Fibroblast of gingiva (primary cell): ENCODE results near the gene SBNO2.
A peak's percentile ranks its signal among the peaks of the same experiment; 100 is the strongest.
"Not testable (repeated sequence)": the region's sequence is repeated elsewhere in the genome, so short reads cannot be mapped to it uniquely, and the experiment has no call there.

ENCODE experiments used
- DNase-seq: peaks from one replicate; pipeline ENCODE4 v3.0.0-alpha.2; 2011; ENCODE audit warnings: low read depth

SBNO2 gene

GRCh38 chr19:1134431-1134830 is 39.6 kb downstream of the SBNO2 start:
- DNase-seq, result no peak

GRCh38 chr19:1133471-1133929 is 40.6 kb downstream of the SBNO2 start:
- DNase-seq, result peak; percentile 24

DNA sequence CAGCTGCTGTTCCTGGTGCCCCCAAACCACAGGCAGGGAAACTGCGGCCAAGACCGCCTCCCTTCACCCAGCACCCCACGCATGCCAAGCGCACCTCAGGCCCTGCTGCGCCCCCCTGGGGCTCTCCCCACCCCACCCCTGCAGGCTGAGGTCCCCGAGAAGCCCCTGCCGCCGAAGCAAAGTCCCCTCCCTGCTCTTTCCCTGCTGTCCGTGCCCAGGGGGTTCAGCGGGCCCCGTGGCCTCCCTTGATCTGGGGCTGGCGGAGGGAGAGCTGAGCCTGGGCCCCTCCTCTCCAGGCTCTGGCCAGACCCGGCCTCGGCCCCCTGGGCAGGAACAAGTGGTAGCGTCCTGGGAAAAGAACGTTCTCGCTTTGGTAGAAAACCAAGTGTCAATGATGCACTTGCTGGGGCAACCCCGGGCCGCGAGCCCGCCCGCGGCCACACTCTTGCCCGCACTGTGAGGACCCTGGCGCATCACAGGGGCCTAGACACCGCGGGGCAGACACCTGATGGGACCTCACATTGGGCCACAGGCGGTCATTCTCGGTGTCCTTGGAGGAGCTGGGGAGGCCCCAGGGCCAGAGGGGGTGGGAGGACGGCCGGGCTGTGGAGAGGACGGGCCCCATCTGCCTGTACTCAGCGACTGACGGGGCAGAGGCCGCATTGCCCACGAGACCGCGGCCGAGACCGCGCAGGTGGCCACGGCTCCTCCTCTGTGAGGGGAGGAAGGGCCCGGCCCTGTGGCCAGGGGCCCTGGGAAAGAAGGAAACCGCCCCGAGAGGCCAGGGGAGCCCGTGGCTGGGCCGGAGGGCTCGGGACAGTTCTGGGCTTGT is 41.3 kb downstream of the SBNO2 start:
- peak; percentile 34 for DNase-seq

- DNase-seq, result peak; percentile 89
Observed at GRCh38 chr19:1131718-1132551, 42.1 kb downstream of the SBNO2 start.

- peak; percentile 14 for DNase-seq
Observed at GRCh38 chr19:1130771-1131717, 43.0 kb downstream of the SBNO2 start.

- no peak for DNase-seq
Observed at GRCh38 chr19:1129535-1129934, 44.5 kb downstream of the SBNO2 start.

DNA sequence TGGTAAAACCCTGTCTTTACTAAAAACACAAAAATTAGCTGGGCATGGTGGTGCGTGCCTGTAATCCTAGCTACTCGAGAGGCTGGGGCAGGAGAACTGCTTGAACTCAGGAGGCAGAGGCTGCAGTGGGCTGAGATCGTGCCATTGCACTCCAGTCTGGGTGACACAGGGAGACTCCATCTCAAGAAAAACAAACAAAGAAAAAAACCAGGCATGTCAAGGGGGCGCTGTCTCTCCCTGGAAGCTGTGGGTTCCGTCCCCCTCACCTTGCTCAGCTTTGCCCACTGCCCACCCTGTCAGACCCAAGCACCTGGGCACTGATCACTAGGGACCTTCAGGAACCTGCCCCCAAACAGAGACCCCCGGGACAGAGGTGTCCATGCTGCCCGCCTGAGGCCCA is 45.0 kb downstream of the SBNO2 start:
- DNase-seq, result not testable (repeated sequence)

- DNase-seq, result no peak
Observed at GRCh38 chr19:1128106-1128505, 46.0 kb downstream of the SBNO2 start.

DNA sequence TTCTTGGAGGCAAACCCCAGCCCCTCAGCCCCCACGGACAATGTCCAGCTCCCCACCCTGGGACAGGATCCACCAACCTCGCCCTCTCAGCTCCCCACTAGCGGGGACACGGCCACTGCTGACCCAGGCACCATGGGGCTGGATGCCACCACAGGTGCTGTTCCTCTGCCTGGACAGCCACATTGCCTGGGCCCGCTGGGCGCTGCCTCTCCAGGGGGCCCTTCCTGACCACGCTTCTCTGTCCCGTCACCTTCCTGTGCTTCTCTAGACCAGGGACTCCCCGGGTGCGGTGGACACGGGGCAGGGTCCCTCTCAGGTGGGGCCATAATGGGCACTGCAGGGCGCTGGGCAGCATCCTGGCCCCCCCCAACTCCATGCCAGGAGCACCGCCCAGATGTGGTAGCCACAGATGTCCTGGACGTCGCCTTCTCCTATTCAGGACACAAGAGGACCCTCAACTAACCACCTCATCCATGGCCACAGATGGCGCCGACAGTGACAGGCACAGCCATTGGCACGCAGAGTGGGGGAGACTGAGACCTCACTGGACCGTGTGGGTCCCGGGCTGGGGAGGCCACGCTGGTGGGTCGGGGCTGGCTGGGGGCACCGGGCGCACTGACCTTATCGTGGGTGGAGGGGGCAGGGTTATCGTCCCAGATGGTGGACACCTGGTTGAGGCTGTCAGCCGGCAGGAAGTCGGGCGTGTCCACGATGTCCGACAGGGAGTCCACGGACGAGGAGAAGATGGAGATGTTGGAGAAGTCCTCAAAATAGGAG is 46.9 kb downstream of the SBNO2 start:
- DNase-seq, result no peak

- DNase-seq, result peak; percentile 90
Observed at GRCh38 chr19:1125601-1126467, 48.2 kb downstream of the SBNO2 start.

- no peak for DNase-seq
Observed at GRCh38 chr19:1123885-1124677, 50.0 kb downstream of the SBNO2 start.

- DNase-seq, result no peak
Observed at GRCh38 chr19:1123381-1123780, 50.7 kb downstream of the SBNO2 start.

GRCh38 chr19:1122972-1123363 is 51.1 kb downstream of the SBNO2 start:
- DNase-seq, result peak; percentile 81

GRCh38 chr19:1122021-1122971 is 51.8 kb downstream of the SBNO2 start:
- DNase-seq, result no peak

GRCh38 chr19:1121395-1121794 is 52.7 kb downstream of the SBNO2 start:
- no peak for DNase-seq

GRCh38 chr19:1119475-1120217 is 54.4 kb downstream of the SBNO2 start:
- DNase-seq, result no peak

GRCh38 chr19:1118999-1119398 is 55.1 kb downstream of the SBNO2 start:
- no peak for DNase-seq
